ENCODE results near the gene TRIM32. TPM values are rescaled to one million over a fixed set of nuclear protein-coding genes. Genes with fewer than 3 reads are reported as not detected.

Gene TRIM32
- total RNA-seq, 1 experiment from 2014 or later = 23.2 TPM

DNA sequence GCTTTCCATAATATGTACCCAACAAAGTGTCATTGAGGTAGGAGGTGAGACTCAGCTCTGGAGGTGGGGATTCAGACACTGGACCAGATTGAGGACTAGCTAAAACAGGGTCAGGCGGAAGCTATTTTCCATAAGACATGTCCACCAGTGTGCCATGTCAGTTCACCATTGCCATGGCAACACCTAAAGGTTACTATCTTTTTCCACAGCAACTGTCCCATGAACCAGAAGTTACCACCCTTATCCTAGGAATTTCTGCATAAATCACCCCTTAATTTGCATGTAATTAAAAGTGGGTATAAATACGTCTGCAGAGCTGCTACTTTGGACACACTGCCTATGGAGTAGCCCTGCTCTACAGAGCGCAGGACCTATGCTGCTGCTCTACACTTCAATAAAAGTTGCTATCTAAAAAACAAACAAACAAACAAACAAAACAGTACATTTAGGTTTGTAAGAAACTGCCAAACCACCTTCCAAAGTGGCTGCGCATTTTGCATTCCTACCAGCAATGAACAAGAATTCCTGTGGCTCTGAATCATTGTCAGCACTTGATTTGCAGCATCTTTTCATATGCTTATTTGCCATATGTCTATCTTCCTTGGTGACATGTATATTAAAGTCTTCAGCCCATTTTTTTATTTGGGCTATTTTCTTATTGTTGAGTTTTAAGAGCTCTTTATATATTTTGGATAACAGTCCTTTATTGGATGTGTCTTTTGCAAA lies 18.0 kb upstream of the TRIM32 start (continued):
- TF ChIP-seq, protein P1, sequence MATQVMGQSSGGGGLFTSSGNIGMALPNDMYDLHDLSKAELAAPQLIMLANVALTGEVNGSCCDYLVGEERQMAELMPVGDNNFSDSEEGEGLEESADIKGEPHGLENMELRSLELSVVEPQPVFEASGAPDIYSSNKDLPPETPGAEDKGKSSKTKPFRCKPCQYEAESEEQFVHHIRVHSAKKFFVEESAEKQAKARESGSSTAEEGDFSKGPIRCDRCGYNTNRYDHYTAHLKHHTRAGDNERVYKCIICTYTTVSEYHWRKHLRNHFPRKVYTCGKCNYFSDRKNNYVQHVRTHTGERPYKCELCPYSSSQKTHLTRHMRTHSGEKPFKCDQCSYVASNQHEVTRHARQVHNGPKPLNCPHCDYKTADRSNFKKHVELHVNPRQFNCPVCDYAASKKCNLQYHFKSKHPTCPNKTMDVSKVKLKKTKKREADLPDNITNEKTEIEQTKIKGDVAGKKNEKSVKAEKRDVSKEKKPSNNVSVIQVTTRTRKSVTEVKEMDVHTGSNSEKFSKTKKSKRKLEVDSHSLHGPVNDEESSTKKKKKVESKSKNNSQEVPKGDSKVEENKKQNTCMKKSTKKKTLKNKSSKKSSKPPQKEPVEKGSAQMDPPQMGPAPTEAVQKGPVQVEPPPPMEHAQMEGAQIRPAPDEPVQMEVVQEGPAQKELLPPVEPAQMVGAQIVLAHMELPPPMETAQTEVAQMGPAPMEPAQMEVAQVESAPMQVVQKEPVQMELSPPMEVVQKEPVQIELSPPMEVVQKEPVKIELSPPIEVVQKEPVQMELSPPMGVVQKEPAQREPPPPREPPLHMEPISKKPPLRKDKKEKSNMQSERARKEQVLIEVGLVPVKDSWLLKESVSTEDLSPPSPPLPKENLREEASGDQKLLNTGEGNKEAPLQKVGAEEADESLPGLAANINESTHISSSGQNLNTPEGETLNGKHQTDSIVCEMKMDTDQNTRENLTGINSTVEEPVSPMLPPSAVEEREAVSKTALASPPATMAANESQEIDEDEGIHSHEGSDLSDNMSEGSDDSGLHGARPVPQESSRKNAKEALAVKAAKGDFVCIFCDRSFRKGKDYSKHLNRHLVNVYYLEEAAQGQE (IDR thresholded peaks at IDR 0.05; ENCODE audit: low read depth) = no peak

DNA sequence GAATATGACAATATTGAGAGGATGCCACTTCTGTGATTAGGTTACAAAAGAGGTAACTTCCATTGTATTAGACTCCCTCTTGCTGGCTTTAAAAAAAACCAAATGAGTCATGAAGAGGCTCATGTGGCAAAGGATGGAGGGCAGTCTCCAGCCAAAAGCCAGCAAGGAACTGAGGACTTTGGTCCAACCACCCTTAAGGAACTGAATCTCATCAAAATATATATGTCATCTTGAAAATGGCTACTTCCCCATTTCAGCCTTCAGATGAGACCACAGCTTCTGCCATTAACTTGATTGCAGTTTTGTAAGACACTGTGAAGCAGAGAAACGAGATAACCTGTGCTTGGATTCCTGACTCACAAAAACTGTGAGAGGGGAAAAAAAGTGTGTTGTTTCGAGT lies 15.5 kb upstream of the TRIM32 start:
- ATAC-seq (no peak), DNase-seq (ENCODE audit: low read depth, low spot score) (no peak)
- Histone ChIP-seq H3K4me3 (replicated peaks in 1 of 2; ENCODE audit: low read depth in 1 of 2, low read length in 2 of 2) (no peak overlapping the region), H3K9ac (ENCODE audit: low read length) (no peak overlapping the region), H3K4me2 (ENCODE audit: low read length) (no peak overlapping the region), H3K9me2 (ENCODE audit: insufficient read depth) (no peaks in the 10 kb centered on the region), H3K27me3 (ENCODE audit: insufficient read depth, low read length) (no peaks in the 10 kb centered on the region), H4K20me1 (ENCODE audit: insufficient read depth) (no peaks in the 10 kb centered on the region), H2AFZ (ENCODE audit: low read depth, low read length, poor library complexity, severe bottlenecking) (no peak overlapping the region), H3K36me3 (ENCODE audit: control insufficient read depth in 1 of 2, insufficient read depth in 2 of 2, low read length in 2 of 2) (no peaks in the 10 kb centered on the region), H3K79me2 (ENCODE audit: insufficient read depth, low read length) (no peaks in the 10 kb centered on the region), H3K4me1 (ENCODE audit: control insufficient read depth in 1 of 2, insufficient read depth in 2 of 2, low read length in 2 of 2) (no peaks in the 10 kb centered on the region), H3K27ac (ENCODE audit: low read depth, low read length) (no peak overlapping the region), H3K9me3 (ENCODE audit: control insufficient read depth in 1 of 2, insufficient read depth in 1 of 2, low read depth in 1 of 2, low read length in 2 of 2) (no peaks in the 10 kb centered on the region)
- no TSS peak for BruUV-seq (replicated peaks)
- ChIA-PET CTCF (no interaction called here), RAD21 (ENCODE audit: low non-redundant PET in 1 of 2, low total read pairs in 2 of 2, uncharacterized antibody in 2 of 2, unreplicated experiment in 2 of 2) (no interaction called here), POLR2A (no interaction called here)
- intact Hi-C loops (cut with micrococcal nuclease) = no loop called here
- TF ChIP-seq, protein P2, sequence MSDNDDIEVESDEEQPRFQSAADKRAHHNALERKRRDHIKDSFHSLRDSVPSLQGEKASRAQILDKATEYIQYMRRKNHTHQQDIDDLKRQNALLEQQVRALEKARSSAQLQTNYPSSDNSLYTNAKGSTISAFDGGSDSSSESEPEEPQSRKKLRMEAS (IDR thresholded peaks at IDR 0.05) = no peak
- no peak for TF ChIP-seq JUND (IDR thresholded peaks at IDR 0.05)
- no peak for TF ChIP-seq POLR2A (IDR thresholded peaks at IDR 0.05; ENCODE audit: borderline replicate concordance, extremely low read depth, insufficient read depth, insufficient read length)
- no peak for TF ChIP-seq FOSL1 (IDR thresholded peaks at IDR 0.05; ENCODE audit: low read depth)
- no peak for TF ChIP-seq EZH2phosphoT487 (IDR thresholded peaks at IDR 0.05; ENCODE audit: borderline replicate concordance)
- no peak for TF ChIP-seq SIN3A (IDR thresholded peaks at IDR 0.05; ENCODE audit: low read depth)
- TF ChIP-seq, protein P3, sequence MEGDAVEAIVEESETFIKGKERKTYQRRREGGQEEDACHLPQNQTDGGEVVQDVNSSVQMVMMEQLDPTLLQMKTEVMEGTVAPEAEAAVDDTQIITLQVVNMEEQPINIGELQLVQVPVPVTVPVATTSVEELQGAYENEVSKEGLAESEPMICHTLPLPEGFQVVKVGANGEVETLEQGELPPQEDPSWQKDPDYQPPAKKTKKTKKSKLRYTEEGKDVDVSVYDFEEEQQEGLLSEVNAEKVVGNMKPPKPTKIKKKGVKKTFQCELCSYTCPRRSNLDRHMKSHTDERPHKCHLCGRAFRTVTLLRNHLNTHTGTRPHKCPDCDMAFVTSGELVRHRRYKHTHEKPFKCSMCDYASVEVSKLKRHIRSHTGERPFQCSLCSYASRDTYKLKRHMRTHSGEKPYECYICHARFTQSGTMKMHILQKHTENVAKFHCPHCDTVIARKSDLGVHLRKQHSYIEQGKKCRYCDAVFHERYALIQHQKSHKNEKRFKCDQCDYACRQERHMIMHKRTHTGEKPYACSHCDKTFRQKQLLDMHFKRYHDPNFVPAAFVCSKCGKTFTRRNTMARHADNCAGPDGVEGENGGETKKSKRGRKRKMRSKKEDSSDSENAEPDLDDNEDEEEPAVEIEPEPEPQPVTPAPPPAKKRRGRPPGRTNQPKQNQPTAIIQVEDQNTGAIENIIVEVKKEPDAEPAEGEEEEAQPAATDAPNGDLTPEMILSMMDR (IDR thresholded peaks at IDR 0.05 in 2 of 3, conservative IDR thresholded peaks at IDR 0.05 in 1 of 3; ENCODE audit: borderline replicate concordance in 1 of 3, insufficient read depth in 1 of 3, low read depth in 2 of 3, low read length in 2 of 3) = no peak
- no peak for TF ChIP-seq POLR2AphosphoS5 (IDR thresholded peaks at IDR 0.05; ENCODE audit: low read depth, low read length)
- no peak for TF ChIP-seq SRF (IDR thresholded peaks at IDR 0.05; ENCODE audit: low read depth)
